GM19099 (cell line): Measurements from ENCODE around the gene PDLIM3.

ENCODE experiments used
- POLR2A ChIP-seq: IDR thresholded peaks from 3 replicates; pipeline ENCODE4 v1.6.1; 2011; ENCODE audit warnings: low read depth; ENCODE audit not compliant: insufficient read length; ENCODE audit errors: extremely low read depth

Gene PDLIM3

GRCh38 chr4:185564349-185564748 is 29.0 kb upstream of the PDLIM3 start:
- no peak for TF ChIP-seq POLR2A

GRCh38 chr4:185562531-185562930 is 27.2 kb upstream of the PDLIM3 start:
- TF ChIP-seq POLR2A = no peak

DNA sequence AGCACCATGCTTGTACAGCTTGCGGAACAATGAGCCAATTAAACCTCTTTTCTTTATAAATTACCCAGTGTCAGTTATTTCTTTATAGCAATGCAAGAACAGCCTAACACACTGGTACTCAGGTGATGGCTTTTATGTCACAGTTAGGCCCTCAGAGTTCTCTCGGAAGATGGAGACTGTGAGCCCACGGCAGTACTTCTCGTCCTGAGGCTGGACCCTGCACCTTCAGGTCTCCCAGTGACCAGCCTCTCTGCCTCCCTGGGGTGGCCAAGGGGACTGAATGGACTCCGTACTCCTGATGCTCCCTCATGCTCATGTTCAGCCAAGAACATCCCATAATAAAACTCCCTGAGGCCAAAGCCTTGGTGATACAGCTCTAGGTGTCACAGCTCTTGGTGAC is 25.0 kb upstream of the PDLIM3 start:
- no peak for TF ChIP-seq POLR2A

DNA sequence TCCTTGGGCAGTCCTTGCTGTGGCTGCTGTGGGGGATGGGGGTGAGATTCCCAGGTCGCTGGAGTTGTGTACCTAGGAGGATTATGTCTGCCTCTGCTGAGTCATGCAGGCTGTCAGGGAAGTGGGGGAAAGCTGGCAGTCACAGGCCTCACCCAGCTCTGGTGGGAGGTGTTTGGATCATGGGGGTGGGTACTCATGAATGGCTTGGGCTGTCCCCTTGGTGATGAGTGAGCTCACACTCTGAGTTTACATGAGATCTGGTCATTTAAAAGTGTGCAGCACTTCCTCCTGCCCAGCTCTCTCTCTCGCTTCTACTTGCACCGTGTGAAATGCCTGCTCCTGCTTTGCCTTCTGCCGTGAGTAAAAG is 24.6 kb upstream of the PDLIM3 start:
- TF ChIP-seq POLR2A = no peak

GRCh38 chr4:185554365-185555126 is 19.2 kb upstream of the PDLIM3 start:
- TF ChIP-seq POLR2A = no peak

DNA sequence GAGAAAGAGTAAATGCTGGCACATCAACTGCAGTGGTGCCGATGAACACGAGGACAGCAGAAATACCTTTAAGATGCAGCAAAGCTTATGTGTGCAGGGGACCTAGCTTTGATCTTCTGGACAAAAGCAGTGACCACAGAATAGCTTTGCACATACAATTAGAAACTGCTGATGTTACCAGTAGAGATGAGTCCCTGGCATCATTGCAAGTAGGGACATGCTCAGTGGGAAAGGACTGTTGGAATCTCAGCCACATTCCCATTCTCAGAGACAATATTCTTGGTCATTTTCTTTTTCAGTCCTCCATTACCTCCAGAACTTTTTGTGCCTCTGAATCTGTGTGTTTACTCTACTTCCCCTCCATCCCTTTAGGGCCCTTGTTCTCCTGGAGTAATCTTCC is 16.9 kb upstream of the PDLIM3 start:
- TF ChIP-seq POLR2A = no peak

GRCh38 chr4:185550933-185551332 is 15.6 kb upstream of the PDLIM3 start:
- no peak for TF ChIP-seq POLR2A

GRCh38 chr4:185549095-185549639 is 13.9 kb upstream of the PDLIM3 start:
- no peak for TF ChIP-seq POLR2A

DNA sequence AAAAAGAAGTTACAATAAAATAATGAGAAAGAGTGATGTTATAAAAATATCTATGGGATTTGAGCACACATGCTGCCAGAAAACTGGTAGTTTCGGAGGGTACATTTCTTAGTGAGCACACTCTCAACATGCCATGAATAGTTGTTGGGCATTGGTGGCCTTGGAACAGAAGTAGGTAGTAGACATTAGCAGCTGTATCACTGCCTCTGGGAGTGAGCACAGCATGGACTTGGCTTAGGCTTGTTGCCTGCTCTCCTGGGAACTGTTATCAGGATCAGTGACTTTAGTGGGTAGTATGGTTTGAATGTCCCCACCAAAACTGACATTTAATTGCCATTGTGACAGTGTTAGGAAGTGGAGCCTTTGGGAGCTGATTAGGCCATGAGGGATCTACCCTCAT is 13.3 kb upstream of the PDLIM3 start:
- TF ChIP-seq POLR2A = no peak

DNA sequence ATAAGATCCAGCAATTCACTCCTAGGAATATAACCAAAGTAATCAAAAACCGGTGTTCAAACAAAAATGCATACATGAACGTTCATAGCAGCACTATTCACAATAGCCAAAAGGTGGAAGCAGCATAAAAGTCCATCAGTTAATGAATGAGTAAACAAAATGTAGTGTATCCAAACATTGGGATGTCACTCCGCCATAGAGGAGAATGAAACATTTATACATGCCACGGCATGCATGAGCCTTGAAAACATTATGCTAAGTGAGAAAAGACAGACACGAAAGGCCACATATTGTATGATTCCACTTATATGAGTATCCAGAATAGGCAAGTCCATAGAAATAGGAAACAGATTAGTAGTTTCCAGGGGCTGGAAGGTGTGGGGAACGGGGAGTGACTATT is 11.0 kb upstream of the PDLIM3 start:
- TF ChIP-seq POLR2A = no peak

DNA sequence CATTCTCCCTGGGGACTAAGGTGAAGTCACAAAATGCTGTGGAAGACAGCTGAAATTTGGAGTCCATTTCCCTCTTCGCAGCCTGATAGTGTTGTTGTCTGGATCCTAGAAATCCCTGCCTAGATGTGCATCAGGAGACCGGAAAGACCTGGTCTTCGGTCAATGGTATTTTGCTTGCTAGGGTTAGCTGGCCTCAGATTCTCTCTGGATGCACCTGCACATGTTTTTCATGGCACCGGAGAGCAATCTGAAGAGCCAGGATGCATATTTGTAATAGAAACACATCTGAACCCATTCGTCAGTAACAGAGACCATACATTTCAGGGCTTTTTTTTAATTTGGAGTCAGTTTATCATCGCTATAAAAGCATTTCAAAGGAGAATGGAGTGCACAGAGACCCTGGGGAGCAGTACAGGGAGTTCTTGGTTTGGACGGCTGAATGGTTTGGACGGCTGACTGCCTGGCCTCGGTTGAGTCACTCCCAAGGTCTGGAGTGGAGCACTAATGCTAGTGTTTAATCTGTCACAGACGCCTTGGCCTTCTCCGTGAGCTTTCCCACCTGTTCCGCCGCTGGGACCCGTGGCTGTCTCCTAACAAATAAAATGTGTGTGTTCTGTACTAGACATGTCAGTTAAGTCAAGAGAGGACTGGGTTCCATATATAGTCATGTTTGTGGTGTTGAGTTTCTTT is 7.5 kb upstream of the PDLIM3 start:
- no peak for TF ChIP-seq POLR2A

- TF ChIP-seq POLR2A = no peak
Observed at GRCh38 chr4:185541251-185541727, 6.0 kb upstream of the PDLIM3 start.

GRCh38 chr4:185540487-185541120 is 5.3 kb upstream of the PDLIM3 start:
- TF ChIP-seq POLR2A = no peak

GRCh38 chr4:185540040-185540439 is 4.7 kb upstream of the PDLIM3 start:
- no peak for TF ChIP-seq POLR2A

DNA sequence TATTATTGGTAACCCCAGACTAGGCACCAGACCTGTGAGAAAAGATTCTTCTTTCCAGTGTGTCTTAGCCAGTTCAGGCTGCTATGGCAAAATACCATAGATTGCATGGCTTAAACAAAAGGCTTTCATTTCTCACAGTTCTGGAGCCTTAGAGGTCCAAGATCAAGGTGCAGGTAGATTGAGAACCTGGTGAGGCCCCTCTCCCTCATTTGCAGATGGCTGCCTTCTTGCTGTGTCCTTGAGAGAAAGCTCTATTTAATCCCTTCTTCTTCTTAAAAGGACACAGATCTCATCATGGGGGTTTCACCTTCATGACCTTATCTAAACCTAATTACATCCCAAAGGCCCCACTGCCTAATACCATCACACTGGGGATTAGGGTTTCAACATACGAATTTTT is 3.5 kb upstream of the PDLIM3 start:
- TF ChIP-seq POLR2A = no peak

- no peak for TF ChIP-seq POLR2A
Observed at GRCh38 chr4:185536411-185536709, 1.1 kb upstream of the PDLIM3 start.
